Measurements from ENCODE around the gene TRAPPC2L.
A peak's percentile ranks its signal among the peaks of the same experiment; 100 is the strongest.

The TRAPPC2L gene

GRCh38 chr16:88856828-88857727 is at the start of gene TRAPPC2L, which contains the start of gene GALNS:
Gene TRAPPC2L (plus strand): TSS chr16:88857127. CDS start chr16:88857151, 24 bp downstream.
Gene GALNS (minus strand): TSS chr16:88856947. CDS start chr16:88856877, 70 bp downstream.
- DNase-seq (ENCODE audit: low read depth, low spot score), result no peak

DNA sequence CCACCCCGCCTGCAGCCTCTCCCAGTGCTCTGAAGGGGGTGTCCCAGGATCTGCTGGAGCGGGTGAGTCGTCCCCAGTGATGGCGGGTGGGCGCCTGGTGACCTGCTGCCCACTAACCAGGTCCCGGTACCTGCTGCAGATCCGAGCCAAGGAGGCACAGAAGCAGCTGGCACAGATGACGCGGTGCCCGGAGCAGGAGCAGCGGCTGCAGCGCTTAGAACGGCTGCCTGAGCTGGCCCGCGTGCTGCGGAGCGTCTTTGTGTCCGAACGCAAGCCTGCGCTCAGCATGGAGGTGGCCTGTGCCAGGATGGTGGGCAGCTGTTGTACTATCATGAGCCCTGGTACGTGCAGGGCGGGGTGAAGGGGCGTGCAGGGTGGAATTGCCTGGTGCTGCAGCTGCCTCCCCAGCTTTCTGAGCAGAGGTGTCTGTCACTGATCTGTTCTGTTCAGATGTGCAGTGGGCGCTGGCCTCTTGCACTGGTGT is 49.7 kb upstream of the TRAPPC2L start:
- DNase-seq (ENCODE audit: low read depth, low spot score), result no peak

- DNase-seq (ENCODE audit: low read depth, low spot score), result no peak
Measured at GRCh38 chr16:88807626-88808453, 49.1 kb upstream of the TRAPPC2L start.

GRCh38 chr16:88809068-88809675 is 47.8 kb upstream of the TRAPPC2L start:
- no peak for DNase-seq (ENCODE audit: low read depth, low spot score)

DNA sequence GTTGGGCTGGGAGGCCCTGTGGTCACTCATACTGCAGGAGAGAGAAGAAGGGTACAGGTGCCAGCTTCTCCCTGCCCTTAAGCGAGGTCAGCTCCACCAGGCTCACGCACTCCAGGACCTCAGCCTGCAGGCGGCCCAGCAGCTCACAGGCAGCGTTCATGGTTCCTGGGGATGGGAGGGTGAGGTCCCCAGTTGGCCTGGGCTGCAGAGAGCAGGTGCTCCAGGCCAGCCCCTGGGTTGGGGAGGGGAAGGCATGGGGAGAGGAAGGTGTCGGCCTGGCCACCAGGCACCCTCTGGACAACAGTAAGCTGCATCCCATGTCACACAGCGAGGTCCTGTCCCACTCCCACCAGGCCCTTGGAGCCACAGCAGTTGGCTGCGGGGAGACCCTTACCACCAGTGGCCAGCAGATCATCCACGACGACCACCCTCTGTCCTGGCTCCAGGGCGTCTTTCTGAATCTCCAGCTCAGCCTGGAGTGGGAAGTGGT is 47.2 kb upstream of the TRAPPC2L start:
- no peak for DNase-seq (ENCODE audit: low read depth, low spot score)

GRCh38 chr16:88810166-88810911 is 46.6 kb upstream of the TRAPPC2L start:
- no peak for DNase-seq (ENCODE audit: low read depth, low spot score)

- DNase-seq (ENCODE audit: low read depth, low spot score), result no peak
Measured at GRCh38 chr16:88810912-88811768, 45.8 kb upstream of the TRAPPC2L start.

DNA sequence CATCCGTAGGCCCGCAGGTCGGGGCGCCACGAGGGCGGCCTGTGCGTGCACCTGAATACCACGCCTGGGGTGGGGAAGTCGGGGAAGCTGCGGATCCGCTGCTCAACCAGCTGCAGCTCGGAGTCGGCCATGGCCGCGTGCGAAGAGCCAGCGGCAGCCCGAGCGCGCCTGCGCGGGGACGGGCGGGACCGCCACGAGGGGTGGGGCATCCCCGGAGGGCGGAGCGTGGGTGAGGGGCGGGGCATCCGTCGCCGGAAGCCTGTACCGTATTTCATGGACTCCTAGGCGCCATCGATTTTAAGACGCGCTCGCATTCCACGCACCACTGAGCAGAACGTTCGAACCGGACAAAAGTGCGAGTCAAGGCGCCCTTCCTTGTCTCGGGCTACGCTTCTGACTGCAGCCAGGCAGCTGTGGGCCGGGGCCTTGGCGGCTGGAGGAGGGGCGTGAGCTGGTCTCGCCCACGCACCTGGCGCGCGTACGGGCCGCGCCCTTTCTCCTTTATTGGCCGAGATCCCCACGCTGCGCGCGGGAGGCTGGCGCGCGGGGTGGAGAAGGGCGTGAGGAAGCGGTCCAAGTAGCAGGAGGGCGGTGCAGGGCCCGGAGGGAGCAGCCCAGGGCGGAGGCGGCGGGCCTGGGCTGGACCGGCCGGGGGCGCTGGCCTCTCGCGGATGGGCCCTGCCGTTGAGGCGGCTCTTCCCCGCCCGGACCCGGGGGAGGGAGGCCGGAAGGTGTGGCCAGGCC is 45.0 kb upstream of the TRAPPC2L start, which contains the start of gene APRT:
Gene APRT, minus strand, starts transcription at position 160 of the 744 bp plus-strand sequence. Its CDS starts 29 bp downstream, at position 131.
- peak; percentile 56 for DNase-seq (ENCODE audit: low read depth, low spot score)

DNA sequence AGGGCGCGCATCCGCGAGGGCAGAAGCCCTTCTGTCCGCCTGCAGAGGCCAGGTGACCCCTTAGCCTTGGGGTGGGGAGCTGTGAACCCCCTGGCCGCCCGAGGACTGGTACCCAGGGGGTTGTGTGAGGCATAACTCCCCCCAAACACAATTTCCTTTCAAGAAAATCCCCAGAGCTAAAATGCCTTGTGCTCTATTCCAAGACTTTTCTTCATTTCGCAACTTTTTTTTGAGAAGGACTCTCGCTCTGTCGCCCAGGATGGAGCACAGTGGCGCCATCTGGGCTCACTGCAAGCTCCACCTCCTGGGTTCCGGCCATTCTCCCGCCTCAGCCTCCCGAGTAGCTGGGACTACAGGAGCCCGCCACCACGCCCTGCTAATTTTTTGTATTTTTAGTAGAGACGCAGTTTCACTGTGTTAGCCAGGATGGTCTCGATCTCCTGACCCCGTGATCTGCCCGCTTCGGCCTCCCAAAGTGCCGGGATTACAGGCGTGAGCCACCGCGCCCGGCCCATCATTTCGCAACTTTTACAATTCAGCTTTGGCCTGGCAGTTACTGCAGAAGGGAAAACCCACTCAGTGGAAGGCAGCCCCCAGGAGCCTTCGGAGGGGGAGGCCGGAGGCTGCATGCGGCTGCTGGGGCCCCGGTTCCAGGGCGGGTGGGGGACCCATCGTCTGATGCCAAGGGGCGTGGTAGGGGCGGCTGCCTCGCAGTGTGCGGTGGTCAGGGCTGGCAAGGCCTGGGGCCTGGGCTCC is 44.2 kb upstream of the TRAPPC2L start:
- DNase-seq (ENCODE audit: low read depth, low spot score), result no peak

- no peak for DNase-seq (ENCODE audit: low read depth, low spot score)
Measured at GRCh38 chr16:88813269-88814143, 43.4 kb upstream of the TRAPPC2L start.

- no peak for DNase-seq (ENCODE audit: low read depth, low spot score)
Measured at GRCh38 chr16:88814144-88814502, 42.8 kb upstream of the TRAPPC2L start.

DNA sequence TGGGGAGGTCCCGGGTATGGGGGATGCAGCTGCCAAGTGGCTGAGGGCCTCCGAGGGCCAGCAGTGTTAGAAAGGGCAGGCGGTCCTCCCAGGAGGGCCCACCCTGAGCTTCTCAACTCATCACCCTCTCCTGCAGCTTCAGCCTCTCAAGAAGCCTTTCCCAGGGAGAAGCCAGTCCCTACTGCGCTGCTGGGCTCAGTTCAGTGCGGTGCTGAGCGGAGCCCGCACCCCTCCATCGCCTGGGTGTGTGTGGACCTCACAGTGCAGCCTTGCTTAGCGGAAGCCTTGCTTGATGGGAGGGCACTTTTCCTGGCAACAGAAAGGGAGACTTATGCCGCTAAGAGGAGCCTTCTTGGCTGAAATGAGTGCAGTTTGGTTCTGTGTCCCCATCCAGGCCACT is 41.7 kb upstream of the TRAPPC2L start:
- DNase-seq (ENCODE audit: low read depth, low spot score), result no peak

DNA sequence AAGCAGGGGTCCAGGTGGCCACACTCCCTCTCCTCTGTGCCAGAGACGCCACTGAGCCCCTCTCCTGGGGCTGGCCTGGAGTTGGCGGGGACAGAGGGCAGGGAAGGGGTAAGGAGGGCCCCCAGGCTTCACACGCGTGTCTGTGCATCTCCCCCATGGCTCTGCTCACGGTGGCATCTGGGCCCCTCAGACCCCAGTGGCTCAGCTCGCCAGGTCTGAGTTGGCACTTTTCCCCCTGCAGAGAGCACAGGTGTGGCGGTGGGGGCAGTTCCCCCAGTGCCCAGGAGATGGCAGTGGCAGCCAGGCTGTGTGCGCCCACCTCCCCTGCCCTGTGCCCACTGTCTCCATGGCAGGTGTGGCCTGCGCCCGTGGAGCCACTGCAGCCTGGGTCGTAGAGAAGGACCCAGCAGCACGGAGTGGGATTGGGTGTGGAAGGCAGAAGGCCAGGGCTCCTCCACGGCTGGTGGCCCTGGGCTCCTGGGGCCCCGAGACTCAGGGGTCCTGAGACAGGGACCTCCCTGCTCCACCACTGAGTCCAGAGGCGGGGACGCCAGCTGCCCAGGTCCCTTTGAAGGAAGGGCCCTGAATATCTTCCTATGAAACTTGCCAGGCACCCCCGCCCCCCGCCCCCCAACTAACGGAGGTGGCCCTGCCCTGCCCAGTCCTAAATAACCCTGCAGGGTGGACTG is 40.9 kb upstream of the TRAPPC2L start:
- DNase-seq (ENCODE audit: low read depth, low spot score), result no peak

DNA sequence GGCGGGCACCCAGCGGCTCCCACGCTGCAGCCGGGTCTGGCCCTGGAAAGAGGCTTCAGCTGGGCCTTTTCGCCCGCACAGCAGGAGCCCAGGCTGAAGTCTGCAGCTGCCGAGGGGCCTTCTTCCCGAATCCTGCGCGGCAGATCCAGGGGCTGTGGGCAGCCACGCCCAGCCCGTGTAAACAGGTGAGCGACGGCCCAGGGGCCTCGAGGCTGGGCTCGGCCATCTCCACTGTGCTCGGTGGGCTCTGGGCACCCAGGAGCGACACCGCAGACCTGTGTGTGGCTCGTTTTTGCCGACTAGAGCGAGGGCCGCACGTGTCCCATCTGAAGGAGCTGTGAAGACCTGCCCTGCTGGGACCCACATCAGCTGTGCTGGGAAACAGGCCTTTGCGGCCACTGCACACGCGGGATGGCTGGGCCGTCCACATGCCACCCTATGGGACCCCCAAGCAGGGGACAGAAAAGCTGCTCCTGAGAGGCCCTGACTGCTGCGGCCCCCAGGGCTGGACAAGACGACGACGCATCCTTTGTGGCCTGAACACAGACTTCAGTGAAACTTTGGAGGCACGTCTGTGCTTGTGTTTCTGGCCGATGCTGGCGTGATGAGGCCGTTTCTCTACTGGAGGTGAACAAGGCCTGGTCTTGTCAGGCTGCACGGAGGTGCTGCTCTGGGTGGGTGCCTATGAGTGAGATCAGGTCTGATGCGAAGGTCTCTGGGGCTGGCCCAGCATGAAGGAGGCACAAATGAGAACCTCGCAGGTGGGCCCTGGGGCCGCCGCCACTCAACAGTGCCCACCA is 40.0 kb upstream of the TRAPPC2L start:
- no peak for DNase-seq (ENCODE audit: low read depth, low spot score)

- DNase-seq (ENCODE audit: low read depth, low spot score), result no peak
Measured at GRCh38 chr16:88817785-88818574, 38.9 kb upstream of the TRAPPC2L start.

Data from iPS DF 19.7 (cell line).